GM21825 (cell line): ENCODE measurements around the gene EPAS1.

ENCODE experiments used
- ATAC-seq: cut with Tn5 transposase; IDR thresholded peaks from one replicate; pipeline ENCODE4 v1.9.1; 2021; ENCODE audit warnings: mild to moderate bottlenecking, moderate library complexity; ENCODE audit not compliant: unreplicated experiment

The EPAS1 gene

DNA sequence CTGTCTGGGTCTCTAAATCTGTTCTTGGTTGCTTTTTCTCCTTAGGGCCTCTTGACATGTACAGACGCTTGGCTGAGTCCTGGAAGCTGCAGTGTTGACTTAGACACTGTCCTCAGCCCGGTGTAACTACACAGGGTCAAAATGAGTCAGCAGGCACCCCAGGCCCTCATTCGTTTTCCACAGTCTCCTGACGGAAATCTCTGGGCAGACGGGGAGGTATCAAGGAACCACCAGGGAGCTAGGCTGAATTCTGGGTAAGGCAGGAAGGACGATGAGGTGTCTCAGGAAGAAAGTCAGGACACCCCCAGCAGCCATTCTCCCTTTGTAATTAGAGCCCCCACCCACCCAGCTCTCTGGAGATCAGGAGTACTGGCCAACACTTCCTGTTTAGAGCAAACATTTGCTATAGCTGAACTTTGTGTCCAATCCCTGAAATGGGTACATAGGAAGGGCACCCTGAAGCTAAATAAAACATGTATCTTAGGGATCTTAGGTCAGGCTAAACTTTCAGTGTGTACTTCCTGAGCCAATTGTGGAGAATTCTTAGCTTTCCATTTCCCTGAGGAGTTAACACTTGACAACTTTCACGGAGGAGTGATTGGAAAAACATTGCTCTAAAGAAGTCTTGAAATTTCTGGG is 23.9 kb upstream of the EPAS1 start:
- ATAC-seq: no peak

- ATAC-seq: no peak
These were observed 23.3 kb upstream of the EPAS1 start for GRCh38 chr2:46273919-46274318.

- no peak for ATAC-seq
These were observed 22.6 kb upstream of the EPAS1 start for GRCh38 chr2:46274586-46274985.

- ATAC-seq: no peak
These were observed 21.2 kb upstream of the EPAS1 start for GRCh38 chr2:46275995-46276394.

DNA sequence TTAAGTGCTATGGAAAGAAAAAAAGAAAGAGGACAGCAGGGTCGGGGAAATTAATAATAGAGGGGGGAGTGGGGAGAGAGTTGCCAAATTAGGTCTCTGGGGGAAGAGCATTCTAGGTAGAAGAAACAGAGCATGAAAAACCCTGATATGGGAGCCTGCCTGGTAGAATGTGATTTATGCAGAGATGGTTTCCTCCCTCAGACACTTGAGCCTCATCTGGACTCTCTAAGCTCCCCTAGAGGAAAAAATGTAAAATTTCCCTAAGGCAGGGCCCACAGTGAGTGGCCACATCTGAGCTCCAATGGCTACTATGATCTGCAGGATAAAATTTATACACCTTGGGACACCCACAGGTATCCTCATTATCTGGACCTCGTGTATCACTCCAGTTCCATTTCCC is 20.6 kb upstream of the EPAS1 start:
- no peak for ATAC-seq

GRCh38 chr2:46277431-46278190 is 19.6 kb upstream of the EPAS1 start:
- no peak for ATAC-seq

DNA sequence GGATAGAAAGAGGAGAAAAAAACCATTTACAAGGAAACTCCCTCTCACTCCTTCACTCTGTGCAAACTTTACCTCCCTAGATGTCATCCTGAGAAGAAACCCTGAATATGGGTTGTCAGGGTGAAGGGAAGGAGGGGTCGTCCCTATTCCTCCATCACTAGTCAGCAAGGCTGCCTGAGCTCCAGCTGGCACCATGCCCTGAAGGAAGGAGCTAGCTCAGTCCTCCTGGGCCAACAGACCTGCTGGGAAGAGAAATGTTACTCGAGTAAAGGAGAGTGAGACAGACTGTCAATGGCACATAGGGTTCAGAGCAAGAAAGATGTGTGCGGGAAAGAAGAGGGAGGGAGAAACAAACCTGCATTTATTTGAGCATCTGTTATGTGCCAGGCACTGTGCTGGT is 18.3 kb upstream of the EPAS1 start:
- ATAC-seq: no peak

GRCh38 chr2:46281939-46282338 is 15.3 kb upstream of the EPAS1 start:
- no peak for ATAC-seq

DNA sequence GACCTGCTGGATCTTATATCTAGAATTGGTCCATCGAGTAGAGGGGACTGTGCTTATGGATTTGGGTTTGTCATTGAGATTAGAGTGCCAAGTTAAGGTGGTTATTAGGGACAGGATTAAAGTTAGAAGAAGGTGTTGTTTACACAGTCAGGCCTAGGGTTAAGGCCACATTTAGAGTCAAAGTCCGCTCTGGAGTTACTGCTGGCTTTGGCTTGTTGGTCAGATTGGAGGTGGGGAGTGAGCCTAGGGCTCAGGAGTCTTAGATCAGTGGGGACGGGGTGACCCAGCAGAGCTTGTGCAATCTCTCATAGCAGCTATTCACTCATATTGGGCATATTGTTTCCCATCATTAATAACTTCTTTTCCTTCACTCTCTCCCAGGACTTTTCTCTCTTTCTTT is 13.5 kb upstream of the EPAS1 start:
- ATAC-seq: no peak

GRCh38 chr2:46284260-46284659 is 12.9 kb upstream of the EPAS1 start:
- ATAC-seq: no peak

GRCh38 chr2:46284796-46285195 is 12.4 kb upstream of the EPAS1 start:
- ATAC-seq: no peak

- no peak for ATAC-seq
These were observed 10.5 kb upstream of the EPAS1 start for GRCh38 chr2:46286715-46287114.

DNA sequence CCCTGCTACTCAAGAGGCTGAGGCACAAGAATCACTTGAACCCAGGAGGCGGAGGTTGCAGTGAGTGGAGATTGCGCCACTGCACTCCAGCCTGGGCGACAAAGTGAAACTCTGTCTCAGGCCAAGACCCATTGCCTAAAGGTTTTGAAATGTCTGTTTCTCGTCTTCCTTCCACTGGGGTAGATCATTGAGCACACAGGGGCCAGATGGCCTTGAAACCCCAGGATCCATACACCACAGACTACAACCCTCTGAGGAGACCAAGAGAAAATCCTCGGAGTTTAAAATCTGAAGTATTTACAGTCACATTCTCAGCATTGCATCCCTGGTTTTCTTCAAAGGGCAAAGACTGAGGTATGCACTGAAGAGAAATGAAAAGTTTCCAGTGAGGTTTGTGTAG is 7.1 kb upstream of the EPAS1 start:
- ATAC-seq: no peak

- no peak for ATAC-seq
These were observed 3.7 kb upstream of the EPAS1 start for GRCh38 chr2:46293466-46293865.

DNA sequence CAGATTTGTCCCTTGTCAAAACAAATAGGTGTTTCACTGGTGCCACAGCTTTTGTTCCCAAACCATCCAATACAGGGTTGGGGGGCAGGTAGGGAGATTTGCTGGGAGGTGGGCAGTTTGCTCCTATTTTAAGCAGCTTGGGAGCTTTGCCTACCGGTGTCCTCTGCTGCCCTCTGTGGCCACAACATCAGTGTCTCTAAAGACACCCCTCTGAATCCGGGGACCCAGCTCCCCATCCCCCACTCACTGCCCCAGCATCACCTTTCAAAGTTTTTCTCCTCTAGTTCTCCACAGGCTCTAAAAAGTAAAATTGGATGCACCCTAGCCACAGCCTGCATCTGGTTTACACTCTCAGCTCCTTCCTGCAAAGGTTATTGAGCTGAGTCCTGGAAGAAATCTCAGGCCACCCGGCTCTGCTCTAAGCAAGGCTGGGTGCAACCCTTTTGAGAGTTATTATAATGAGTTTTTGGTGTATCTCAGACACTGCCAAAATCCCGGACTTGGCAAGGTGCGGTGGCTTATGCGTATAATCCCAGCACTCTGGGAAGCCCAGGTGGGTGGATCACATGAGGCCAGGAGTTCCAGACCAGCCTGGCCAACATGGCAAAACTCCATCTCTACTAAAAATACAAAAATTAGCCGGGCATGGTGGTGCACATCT is 2.9 kb upstream of the EPAS1 start:
- no peak for ATAC-seq

DNA sequence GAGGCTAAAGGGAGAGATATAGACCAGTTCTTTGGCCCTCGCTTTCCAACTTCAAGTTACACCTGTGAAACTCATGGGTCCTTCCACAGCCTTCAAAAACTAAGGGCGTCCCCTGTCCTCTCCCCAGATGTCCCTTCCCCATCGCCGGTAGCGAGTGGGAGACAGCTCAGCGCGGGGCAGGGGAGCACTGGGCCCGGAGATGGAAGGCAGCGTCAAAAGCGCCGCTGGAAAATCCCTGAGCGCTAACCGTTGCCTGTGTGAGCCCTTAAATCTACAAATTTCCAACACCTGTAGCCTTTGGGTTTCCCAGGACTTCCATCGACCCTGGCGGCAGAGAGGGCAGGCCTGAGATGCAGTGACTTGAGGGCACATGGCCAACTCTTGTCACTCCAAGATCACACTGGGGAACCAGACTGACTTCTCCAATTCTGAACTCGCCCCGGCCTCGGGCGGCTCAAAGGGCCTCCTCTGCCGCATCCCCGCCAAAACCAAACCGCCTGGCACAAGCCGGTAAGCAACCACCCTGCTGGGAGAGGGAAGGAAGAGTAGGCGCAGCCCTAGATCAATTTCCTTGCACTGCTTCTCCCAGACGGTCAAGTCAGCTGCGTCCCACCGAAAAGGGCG is 879 bp upstream of the EPAS1 start:
- no peak for ATAC-seq

- peak; percentile 35 for ATAC-seq
These were observed 502 bp downstream of the EPAS1 start for GRCh38 chr2:46297546-46298271.

DNA sequence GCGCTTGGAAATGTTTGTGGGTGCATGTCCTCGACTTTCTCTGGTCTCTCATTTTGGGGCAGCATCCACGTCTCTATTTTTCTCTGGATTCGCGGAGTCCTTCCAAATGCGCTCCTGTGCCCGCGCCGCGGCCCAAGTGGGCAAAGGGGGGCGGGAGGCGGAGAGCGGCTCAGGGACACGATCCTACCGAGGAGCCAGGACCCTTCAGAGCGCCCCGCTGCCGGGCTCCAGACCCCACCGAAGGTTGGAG is 990 bp downstream of the EPAS1 start:
- ATAC-seq: no peak

DNA sequence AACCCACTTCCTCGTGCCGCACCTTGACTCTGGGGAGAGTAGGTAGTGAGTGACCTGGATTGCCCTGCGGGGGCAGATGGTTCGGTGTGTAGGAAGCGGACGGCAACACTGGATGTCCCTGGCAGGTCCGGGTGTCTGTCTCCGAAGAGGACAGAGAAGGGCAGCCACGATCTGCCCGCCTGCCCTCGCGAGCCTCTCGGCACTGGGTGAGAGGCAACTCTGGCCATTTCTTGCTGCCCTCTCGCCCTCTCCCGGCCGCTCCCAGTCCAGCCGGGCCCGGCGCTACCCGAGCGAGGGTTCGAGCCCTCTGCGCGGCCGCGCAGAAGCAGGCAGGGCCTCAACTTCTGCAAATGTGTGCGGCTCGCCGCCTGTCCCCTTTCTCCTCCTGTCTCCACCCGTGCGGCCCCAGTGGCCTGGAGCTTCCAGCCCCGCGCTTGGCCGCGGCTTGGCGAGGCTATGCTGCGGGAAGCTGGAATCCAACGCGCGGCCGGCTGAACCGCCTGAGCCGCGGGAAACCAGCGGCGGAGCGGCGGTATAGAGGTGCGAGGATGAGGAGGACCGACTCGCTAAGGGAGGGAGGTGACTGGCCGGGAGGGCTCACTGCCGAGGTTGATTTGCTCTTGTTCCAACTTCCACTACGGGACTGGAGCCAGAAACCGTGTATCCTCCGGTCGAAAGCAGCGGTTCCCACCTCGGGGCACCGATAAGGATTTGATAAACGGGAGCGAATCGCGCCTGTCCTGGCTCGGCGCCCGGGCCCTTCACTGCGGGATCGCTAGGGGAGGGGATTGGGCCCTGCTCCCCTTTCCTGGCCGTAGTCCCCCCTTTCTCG is 1.5 kb downstream of the EPAS1 start:
- no peak for ATAC-seq
